GM19043 (cell line): ENCODE results near the gene C10orf53.
"Not testable (repeated sequence)": the region's sequence is repeated elsewhere in the genome, so short reads cannot be mapped to it uniquely, and the experiment has no call there.

Experiments
- ATAC-seq: cut with Tn5 transposase; IDR thresholded peaks from one replicate; pipeline ENCODE4 v1.9.1; 2021; ENCODE audit warnings: low read depth; ENCODE audit not compliant: unreplicated experiment

Gene C10orf53

GRCh38 chr10:49652421-49653272, 26.8 kb upstream of the C10orf53 start:
- ATAC-seq, result no peak

- no peak for ATAC-seq
Observed at GRCh38 chr10:49653273-49653929, 26.1 kb upstream of the C10orf53 start.

- no peak for ATAC-seq
Observed at GRCh38 chr10:49654036-49654693, 25.3 kb upstream of the C10orf53 start.

- no peak for ATAC-seq
Observed at GRCh38 chr10:49655099-49655498, 24.4 kb upstream of the C10orf53 start.

- no peak for ATAC-seq
Observed at GRCh38 chr10:49656845-49657493, 22.5 kb upstream of the C10orf53 start.

GRCh38 chr10:49657606-49658005, 21.8 kb upstream of the C10orf53 start:
- no peak for ATAC-seq

- ATAC-seq, result no peak
Observed at GRCh38 chr10:49661140-49661856, 18.2 kb upstream of the C10orf53 start.

- no peak for ATAC-seq
Observed at GRCh38 chr10:49662169-49662830, 17.2 kb upstream of the C10orf53 start.

- no peak for ATAC-seq
Observed at GRCh38 chr10:49663596-49663995, 15.9 kb upstream of the C10orf53 start.

- ATAC-seq, result no peak
Observed at GRCh38 chr10:49664006-49664841, 15.2 kb upstream of the C10orf53 start.

- no peak for ATAC-seq
Observed at GRCh38 chr10:49664842-49665355, 14.6 kb upstream of the C10orf53 start.

- ATAC-seq, result no peak
Observed at GRCh38 chr10:49666054-49666615, 13.3 kb upstream of the C10orf53 start.

- ATAC-seq, result no peak
Observed at GRCh38 chr10:49666685-49667084, 12.8 kb upstream of the C10orf53 start.

GRCh38 chr10:49667991-49668390, 11.5 kb upstream of the C10orf53 start:
- no peak for ATAC-seq

- ATAC-seq, result no peak
Observed at GRCh38 chr10:49668684-49669083, 10.8 kb upstream of the C10orf53 start.

GRCh38 chr10:49678827-49679479, 498 bp upstream of the C10orf53 start:
- no peak for ATAC-seq

GRCh38 chr10:49682449-49682848, 3.0 kb downstream of the C10orf53 start:
- ATAC-seq, result not testable (repeated sequence)

- ATAC-seq, result no peak
Observed at GRCh38 chr10:49682879-49683278, 3.4 kb downstream of the C10orf53 start.
